IMR-90 (cell line): ENCODE measurements around the gene ZNF407. TPM values are rescaled to one million over a fixed set of nuclear protein-coding genes. Genes with fewer than 3 reads are reported as not detected.

Experiments
- ATAC-seq: fragments of 200-7000 bp; cut with Tn5 transposase; 2 replicates; pipeline ENCODE4 v1.9.1; 2020; ENCODE audit warnings: low read depth, mild to moderate bottlenecking, moderate library complexity
- BruUV-seq: library from RNA; stranded (reverse); fragments of 400-500 nt; replicated peaks from 2 replicates; lab custom pipeline; 2021; lab: Mats Ljungman, UMichigan
- CTCF ChIA-PET: fragments of 300-600 bp; formaldehyde crosslinking; extraction: SDS; loops from one replicate; lab custom pipeline; 2021; ENCODE audit warnings: antibody characterized with exemption; lab: Yijun Ruan, JAX
- POLR2A ChIA-PET: fragments of 300-600 bp; sonication (Branson Sonifier 250); formaldehyde crosslinking; loops from one replicate; lab custom pipeline; 2022; ENCODE audit warnings: antibody characterized with exemption; ENCODE audit not compliant: unreplicated experiment; lab: Charles Lee
- DNase-seq: peaks from one replicate; pipeline ENCODE4 v3.0.0; 2013
- H2AFZ ChIP-seq: replicated peaks from 2 replicates; pipeline ENCODE3; 2013; ENCODE audit warnings: low read length, mild to moderate bottlenecking; ENCODE audit not compliant: poor library complexity
- H2AK5ac ChIP-seq: 2 replicates; pipeline ENCODE4 v1.6.1; 2013; ENCODE audit warnings: low read depth, low read length, inconsistent platforms
- H2AK9ac ChIP-seq: replicated peaks from 2 replicates; pipeline ENCODE3; 2013; ENCODE audit warnings: mild to moderate bottlenecking, low read depth, low read length, moderate library complexity; ENCODE audit not compliant: poor library complexity
- H2BK120ac ChIP-seq: 2 replicates; pipeline ENCODE4 v1.6.1; 2013; ENCODE audit warnings: low read depth, low read length, inconsistent platforms
- H2BK15ac ChIP-seq: 3 replicates; pipeline ENCODE4 v1.6.1; 2013; ENCODE audit warnings: low read depth, low read length, inconsistent platforms
- H2BK20ac ChIP-seq: 2 replicates; pipeline ENCODE4 v1.6.1; 2013; ENCODE audit warnings: low read depth, mild to moderate bottlenecking, inconsistent platforms, low read length, moderate library complexity
- H2BK5ac ChIP-seq: 2 replicates; pipeline ENCODE4 v1.6.1; 2013; ENCODE audit warnings: mild to moderate bottlenecking, low read depth, low read length, inconsistent platforms; ENCODE audit not compliant: poor library complexity, severe bottlenecking
- H3K14ac ChIP-seq: replicated peaks from 2 replicates; pipeline ENCODE4 v1.6.1; 2013; ENCODE audit warnings: low read depth, low read length, inconsistent platforms
- H3K18ac ChIP-seq: 2 replicates; pipeline ENCODE4 v1.6.1; 2013; ENCODE audit warnings: low read depth, low read length, control low read depth
- H3K23ac ChIP-seq: 2 replicates; pipeline ENCODE4 v1.6.1; 2013; ENCODE audit warnings: low read depth, low read length, inconsistent platforms
- H3K27ac ChIP-seq: 2 replicates; pipeline ENCODE4 v1.5.1; 2013; ENCODE audit warnings: mild to moderate bottlenecking, control low read depth, low read length; ENCODE audit not compliant: insufficient read depth
- H3K27me3 ChIP-seq: 2 replicates; pipeline ENCODE4 v1.6.1; 2013; ENCODE audit warnings: low read length; ENCODE audit not compliant: control insufficient read depth, insufficient read depth
- H3K36me3 ChIP-seq: 2 replicates; pipeline ENCODE4 v1.6.1; 2013; ENCODE audit warnings: low read length, mixed read lengths; ENCODE audit not compliant: control insufficient read depth, insufficient read depth
- H3K4ac ChIP-seq: 2 replicates; pipeline ENCODE4 v1.6.1; 2013; ENCODE audit warnings: low read depth, low read length, inconsistent platforms
- H3K4me1 ChIP-seq: 2 replicates; pipeline ENCODE4 v1.6.1; 2013; ENCODE audit warnings: low read length, mixed read lengths; ENCODE audit not compliant: control insufficient read depth, insufficient read depth
- H3K4me2 ChIP-seq: 2 replicates; pipeline ENCODE4 v1.6.1; 2013; ENCODE audit warnings: low read depth, mild to moderate bottlenecking, control low read depth, low read length, moderate library complexity
- H3K4me3 ChIP-seq: 2 replicates; pipeline ENCODE4 v1.5.1; 2013; ENCODE audit warnings: low read depth, mild to moderate bottlenecking, control low read depth, low read length, moderate library complexity; ENCODE audit not compliant: insufficient read depth
- H3K56ac ChIP-seq: 2 replicates; pipeline ENCODE4 v1.6.1; 2013; ENCODE audit warnings: low read length, inconsistent platforms; ENCODE audit not compliant: insufficient read depth; ENCODE audit errors: extremely low read depth
- H3K79me1 ChIP-seq, 2 experiments: 2 replicates each; pipeline ENCODE4 v1.6.1; 2013; ENCODE audit warnings: low read length in 2 of 2, inconsistent platforms in 1 of 2, low read depth in 1 of 2
- H3K9ac ChIP-seq: 2 replicates; pipeline ENCODE4 v1.6.1; 2013; ENCODE audit warnings: low read depth, low read length, control low read depth
- H3K9me1 ChIP-seq: 2 replicates; pipeline ENCODE4 v1.6.1; 2013; ENCODE audit warnings: low read length, inconsistent platforms; ENCODE audit not compliant: insufficient read depth
- H3K9me3 ChIP-seq: 2 replicates; pipeline ENCODE4 v1.6.1; 2013; ENCODE audit warnings: low read length; ENCODE audit not compliant: control insufficient read depth, insufficient read depth
- H4K20me1 ChIP-seq: 2 replicates; pipeline ENCODE4 v1.6.1; 2013; ENCODE audit warnings: low read length, inconsistent platforms; ENCODE audit not compliant: insufficient read depth
- H4K5ac ChIP-seq: 2 replicates; pipeline ENCODE4 v1.6.1; 2013; ENCODE audit warnings: mild to moderate bottlenecking, low read depth, low read length, control low read depth
- H4K8ac ChIP-seq, 2 experiments: 2 replicates each; pipeline ENCODE4 v1.6.1; 2013; ENCODE audit warnings: low read depth in 2 of 2, low read length in 2 of 2, control low read depth in 1 of 2, inconsistent platforms in 1 of 2
- H4K91ac ChIP-seq: 2 replicates; pipeline ENCODE4 v1.6.1; 2013; ENCODE audit warnings: low read depth, low read length, inconsistent platforms; ENCODE audit not compliant: insufficient read depth
- BHLHE40 ChIP-seq: fragments of 150-350 bp; IDR thresholded peaks from 2 replicates; pipeline ENCODE4 v1.6.1; 2016; ENCODE audit warnings: mild to moderate bottlenecking, low read depth, low read length
- CEBPB ChIP-seq: IDR thresholded peaks from 2 replicates; pipeline ENCODE4 v1.6.1; 2012; ENCODE audit warnings: low read depth, low read length, improper control_type of control experiment
- ELK1 ChIP-seq: fragments of 150-350 bp; IDR thresholded peaks from 2 replicates; pipeline ENCODE4 v1.6.1; 2016; ENCODE audit warnings: low read depth, mild to moderate bottlenecking, low read length, moderate library complexity, borderline replicate concordance
- MAFK ChIP-seq: IDR thresholded peaks from 2 replicates; pipeline ENCODE4 v1.6.1; 2012; ENCODE audit warnings: low read depth, low read length, improper control_type of control experiment
- MAZ ChIP-seq: IDR thresholded peaks from 2 replicates; pipeline ENCODE4 v1.6.1; 2012; ENCODE audit warnings: low read depth, mild to moderate bottlenecking, low read length, improper control_type of control experiment, moderate library complexity, borderline replicate concordance
- MXI1 ChIP-seq: IDR thresholded peaks from 2 replicates; pipeline ENCODE4 v1.6.1; 2012; ENCODE audit warnings: low read depth, mild to moderate bottlenecking, low read length, moderate library complexity, borderline replicate concordance
- NFE2L2 ChIP-seq: fragments of 150-350 bp; IDR thresholded peaks from 2 replicates; pipeline ENCODE4 v1.6.1; 2016; ENCODE audit warnings: low read depth, mild to moderate bottlenecking, low read length
- POLR2A ChIP-seq: IDR thresholded peaks from 2 replicates; pipeline ENCODE4 v1.6.1; 2012; ENCODE audit warnings: mild to moderate bottlenecking, low read depth, low read length
- RAD21 ChIP-seq: IDR thresholded peaks from 2 replicates; pipeline ENCODE4 v1.6.1; 2012; ENCODE audit warnings: low read length, improper control_type of control experiment
- RCOR1 ChIP-seq: IDR thresholded peaks from 2 replicates; pipeline ENCODE4 v1.6.1; 2012; ENCODE audit warnings: mild to moderate bottlenecking, low read length, improper control_type of control experiment; ENCODE audit not compliant: insufficient replicate concordance
- RFX5 ChIP-seq: IDR thresholded peaks from 2 replicates; pipeline ENCODE4 v1.8.0; 2012; ENCODE audit warnings: low read depth, mild to moderate bottlenecking, low read length, moderate library complexity
- SMC3 ChIP-seq: fragments of 150-350 bp; IDR thresholded peaks from 2 replicates; pipeline ENCODE4 v1.6.1; 2016; ENCODE audit warnings: low read depth, mild to moderate bottlenecking, antibody characterized with exemption, low read length, moderate library complexity
- WGBS, 2 experiments: methylation state at CpG; one replicate each; pipeline versions ENCODE4 v1.1.5 to v1.1.7; 2013; ENCODE audit warnings: missing lambda C conversion rate in 2 of 2; ENCODE audit not compliant: insufficient read length in 1 of 2; ENCODE audit errors: extremely low coverage in 2 of 2; 5-methylcytosine and 5-hydroxymethylcytosine counted together
- dilution Hi-C: fragments of 300-500 bp; cut with HindIII; formaldehyde crosslinking; loops from one replicate; pipeline ENCODE4 v1.14.3; 2018; ENCODE audit warnings: low sequenced_read_pairs; ENCODE audit not compliant: unreplicated experiment
- in situ Hi-C: fragments of 300-500 bp; cut with MboI; formaldehyde crosslinking; loops from 3 replicates; pipeline ENCODE4 v1.14.3; 2019; ENCODE audit warnings: low sequenced_read_pairs, inconsistent platforms, mixed read lengths
- intact Hi-C: fragments of 100-400 bp; cut with micrococcal nuclease; formaldehyde crosslinking; loops from 2 replicates; pipeline ENCODE4 v1.10.0; 2022
- polyA plus RNA-seq, 3 experiments: library from polyadenylated mRNA; depleted of rRNA; stranded (reverse); fragments of >200 nt; gene quantifications; 2 replicates each; pipeline ENCODE4 v1.2.3, GENCODE V29; 2012; ENCODE audit warnings: low replicate concordance in 1 of 3
- total RNA-seq: library from RNA; depleted of rRNA; stranded (reverse); fragments of >200 nt; gene quantifications from 2 replicates; pipeline ENCODE4 v1.2.3, GENCODE V29; 2012

The ZNF407 gene
- total and polyA plus RNA-seq, 2 of the 4 experiments (the other 2 are of a cell fraction) = 3.1 to 20.1 TPM

GRCh38 chr18:75034937-75035336, 437.3 kb downstream of the ZNF407 start:
- ATAC-seq (no peak), DNase-seq (no peak)
- H3K4ac ChIP-seq = 0 out of 2 replicates have a peak overlapping the region, but pooled peaks have one; percentile 8
- H3K9me1 ChIP-seq = peaks cover 5% of the 10 kb centered on the region; the same call in 1 of the 2 replicates
- H3K4me3 ChIP-seq = no peak overlapping the region
- H3K36me3 ChIP-seq = no peaks in the 10 kb centered on the region
- no peaks in the 10 kb centered on the region for H3K9me3 ChIP-seq
- no peaks in the 10 kb centered on the region for H3K27me3 ChIP-seq
- H3K4me2 ChIP-seq = no peak overlapping the region
- H2BK5ac ChIP-seq = no peak overlapping the region
- H2AK5ac ChIP-seq = no peak overlapping the region
- H2BK120ac ChIP-seq = peak overlapping the region; percentile 12; the same call in 1 of the 2 replicates
- no peak overlapping the region for H2BK15ac ChIP-seq
- H3K27ac ChIP-seq = no peak overlapping the region
- BruUV-seq = no TSS peak
- no peak overlapping the region for H4K91ac ChIP-seq
- no peak overlapping the region for H3K9ac ChIP-seq
- no CpG with 5 or more reads among the region's 3 CpGs for WGBS, 2 experiments
- no peak overlapping the region for H3K23ac ChIP-seq
- intact Hi-C loops = no loop called here
- in situ Hi-C loops = no loop called here
- H4K20me1 ChIP-seq = no peaks in the 10 kb centered on the region
- H3K14ac ChIP-seq = no peak overlapping the region
- dilution Hi-C loops = no loop called here
- CTCF ChIA-PET = no interaction called here
- no peak overlapping the region for H2AK9ac ChIP-seq
- no peak overlapping the region for H3K56ac ChIP-seq
- no peak overlapping the region for H2AFZ ChIP-seq
- H3K79me1 ChIP-seq = no peaks in the 10 kb centered on the region
- no peak overlapping the region for H3K18ac ChIP-seq
- POLR2A ChIA-PET = no interaction called here
- TF ChIP-seq NFE2L2 = no peak
- TF ChIP-seq SMC3 = no peak
- TF ChIP-seq MAZ = no peak
- TF ChIP-seq CEBPB = no peak
- TF ChIP-seq MAFK = no peak
- TF ChIP-seq RFX5 = no peak
- TF ChIP-seq BHLHE40 = no peak
- no peak for TF ChIP-seq RCOR1
- no peak for TF ChIP-seq MXI1
- TF ChIP-seq ELK1 = no peak
- no peak for TF ChIP-seq POLR2A
- TF ChIP-seq RAD21 = no peak
- H3K4me1 ChIP-seq = peaks cover 9% of the 10 kb centered on the region
- H4K5ac ChIP-seq = no peak overlapping the region
- no peak overlapping the region for H4K8ac ChIP-seq
- peak overlapping the region; percentile 42; the same call in 1 of the 2 replicates for H2BK20ac ChIP-seq
